ENCODE results near the gene PCGF2.

The PCGF2 gene

GRCh38 chr17:38707678-38708351 lies 40.3 kb downstream of the PCGF2 start:
- no peak overlapping the region for H3K4me3 ChIP-seq (ENCODE audit: control insufficient read depth, low read depth, low read length)
- no peak for DNase-seq (ENCODE audit: low read depth)
- TF ChIP-seq, protein P1, sequence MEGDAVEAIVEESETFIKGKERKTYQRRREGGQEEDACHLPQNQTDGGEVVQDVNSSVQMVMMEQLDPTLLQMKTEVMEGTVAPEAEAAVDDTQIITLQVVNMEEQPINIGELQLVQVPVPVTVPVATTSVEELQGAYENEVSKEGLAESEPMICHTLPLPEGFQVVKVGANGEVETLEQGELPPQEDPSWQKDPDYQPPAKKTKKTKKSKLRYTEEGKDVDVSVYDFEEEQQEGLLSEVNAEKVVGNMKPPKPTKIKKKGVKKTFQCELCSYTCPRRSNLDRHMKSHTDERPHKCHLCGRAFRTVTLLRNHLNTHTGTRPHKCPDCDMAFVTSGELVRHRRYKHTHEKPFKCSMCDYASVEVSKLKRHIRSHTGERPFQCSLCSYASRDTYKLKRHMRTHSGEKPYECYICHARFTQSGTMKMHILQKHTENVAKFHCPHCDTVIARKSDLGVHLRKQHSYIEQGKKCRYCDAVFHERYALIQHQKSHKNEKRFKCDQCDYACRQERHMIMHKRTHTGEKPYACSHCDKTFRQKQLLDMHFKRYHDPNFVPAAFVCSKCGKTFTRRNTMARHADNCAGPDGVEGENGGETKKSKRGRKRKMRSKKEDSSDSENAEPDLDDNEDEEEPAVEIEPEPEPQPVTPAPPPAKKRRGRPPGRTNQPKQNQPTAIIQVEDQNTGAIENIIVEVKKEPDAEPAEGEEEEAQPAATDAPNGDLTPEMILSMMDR (conservative IDR thresholded peaks at IDR 0.05; ENCODE audit: control insufficient read depth, insufficient read depth, low read depth, low read length) = no peak

GRCh38 chr17:38706505-38707216 lies 41.5 kb downstream of the PCGF2 start:
- peak; percentile 18 for DNase-seq (ENCODE audit: low read depth)
- H3K4me3 ChIP-seq (ENCODE audit: control insufficient read depth, low read depth, low read length) = peak overlapping the region; percentile 75
- TF ChIP-seq, protein P1 (conservative IDR thresholded peaks at IDR 0.05; ENCODE audit: control insufficient read depth, insufficient read depth, low read depth, low read length) = no peak

DNA sequence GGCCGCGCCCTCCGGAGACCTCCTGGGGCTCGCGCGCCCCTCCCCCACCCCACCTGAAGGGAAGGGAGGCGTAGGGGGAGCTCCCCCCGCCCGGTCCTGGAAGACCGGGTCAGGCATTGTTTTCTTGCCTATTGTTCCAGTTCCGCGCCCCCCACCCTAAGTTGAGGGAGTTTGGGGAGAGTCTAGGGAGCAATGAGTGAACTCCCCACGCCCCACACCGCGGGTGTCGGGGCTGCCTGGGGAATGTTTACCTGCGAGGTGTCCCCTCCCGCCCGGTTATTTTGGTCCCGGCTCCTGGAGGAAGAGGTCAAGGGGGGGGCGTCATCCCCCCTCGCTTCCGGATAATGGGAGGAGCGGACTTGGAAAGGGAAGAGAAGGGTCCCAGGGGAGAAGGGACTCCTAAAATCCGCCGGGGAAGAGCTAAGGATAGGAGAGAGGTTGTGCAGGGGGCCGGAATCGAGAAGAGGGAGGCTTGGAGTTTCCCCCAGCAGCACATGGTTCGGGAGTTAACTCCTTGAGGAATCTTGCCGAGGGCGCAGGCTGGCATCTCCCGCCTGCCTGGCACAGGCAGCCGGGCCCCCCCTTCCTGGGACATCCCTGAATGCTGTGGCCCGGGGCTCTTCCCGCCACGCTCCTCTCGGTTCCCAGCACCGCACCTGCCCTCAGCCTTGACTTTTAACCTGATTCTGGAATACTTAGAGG lies 42.2 kb downstream of the PCGF2 start:
- TF ChIP-seq, protein P1 (conservative IDR thresholded peaks at IDR 0.05; ENCODE audit: control insufficient read depth, insufficient read depth, low read depth, low read length) = no peak
- H3K4me3 ChIP-seq (ENCODE audit: control insufficient read depth, low read depth, low read length) = peak overlapping the region; percentile 75
- DNase-seq (ENCODE audit: low read depth) = peak; percentile 50

DNA sequence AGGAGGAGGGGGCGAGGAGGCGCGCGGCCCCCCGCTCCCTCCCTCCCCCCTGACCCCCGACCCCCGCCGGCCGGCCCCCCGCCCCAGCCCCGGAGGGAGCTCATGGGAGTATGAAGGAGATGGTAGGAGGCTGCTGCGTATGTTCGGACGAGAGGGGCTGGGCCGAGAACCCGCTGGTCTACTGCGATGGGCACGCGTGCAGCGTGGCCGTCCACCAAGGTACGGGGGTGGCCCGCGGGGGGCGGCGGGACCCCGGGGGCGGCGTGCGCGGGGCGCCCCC lies 42.7 kb downstream of the PCGF2 start:
- H3K4me3 ChIP-seq (ENCODE audit: control insufficient read depth, low read depth, low read length) = peak overlapping the region; percentile 75
- TF ChIP-seq, protein P1 (conservative IDR thresholded peaks at IDR 0.05; ENCODE audit: control insufficient read depth, insufficient read depth, low read depth, low read length) = no peak
- DNase-seq (ENCODE audit: low read depth) = no peak

DNA sequence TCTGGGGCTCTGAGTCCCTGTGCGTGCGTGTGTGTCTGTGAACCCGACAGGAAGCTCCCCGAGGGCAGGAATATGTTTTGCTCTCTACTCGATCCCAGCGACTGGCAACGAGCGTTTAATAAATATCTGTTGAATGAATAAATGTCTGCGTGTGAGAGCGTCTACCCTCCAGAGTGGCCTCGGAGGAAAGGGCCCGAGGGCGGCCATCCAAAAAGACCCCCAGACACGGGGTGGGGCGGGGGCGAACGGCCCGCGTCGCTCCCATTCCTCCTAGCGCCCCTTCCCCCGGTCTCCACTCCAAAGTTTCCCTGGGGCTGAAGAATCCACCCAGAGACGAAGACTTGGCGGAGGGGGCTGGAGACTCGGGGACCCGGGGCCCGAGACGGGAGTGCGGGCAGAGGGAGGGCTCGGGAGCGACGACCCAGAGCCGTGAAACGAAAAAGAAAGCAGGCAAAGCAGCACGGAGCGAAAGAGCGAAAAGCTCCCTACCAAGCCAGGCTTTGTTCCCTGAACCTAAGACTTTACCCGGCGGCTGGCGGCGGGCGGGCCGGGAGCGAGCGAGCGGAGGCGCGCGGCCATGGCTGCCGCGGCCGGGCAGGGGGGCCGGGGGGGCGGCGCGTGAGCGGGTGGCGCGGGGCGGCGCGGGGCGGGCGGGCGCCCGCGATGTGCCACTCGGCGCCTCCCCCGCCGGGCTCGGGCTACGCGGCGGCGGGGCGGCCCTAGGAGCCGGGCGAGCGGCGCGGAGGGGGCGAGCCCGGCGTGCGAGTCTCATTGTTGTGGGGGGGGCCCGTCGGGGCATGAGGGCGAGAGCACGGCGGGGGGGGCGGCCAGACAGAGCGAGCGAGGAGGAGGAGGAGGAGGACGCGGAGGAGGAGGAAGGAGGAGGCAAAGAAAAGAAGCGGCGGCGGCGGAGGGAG lies 43.3 kb downstream of the PCGF2 start, which contains the start of gene MLLT6:
MLLT6 (plus strand) TSS at position 668 of the 917 bp plus-strand sequence. CDS start 360 bp downstream, outside the sequence.
- H3K4me3 ChIP-seq (ENCODE audit: control insufficient read depth, low read depth, low read length) = peak within 1 kb of the TSS; percentile 80
- TF ChIP-seq, protein P1 (conservative IDR thresholded peaks at IDR 0.05; ENCODE audit: control insufficient read depth, insufficient read depth, low read depth, low read length) = no peak
- peak; percentile 71 for DNase-seq (ENCODE audit: low read depth)
